Osteoblast (primary cell): Measurements from ENCODE around the gene STX10. TPM values are rescaled to one million over a fixed set of nuclear protein-coding genes. Genes with fewer than 3 reads are reported as not detected.

Experiments
- DNase-seq: peaks from one replicate; pipeline ENCODE4 v3.0.0; 2011; ENCODE audit warnings: low spot score, mixed read lengths; ENCODE audit not compliant: insufficient read length; ENCODE audit errors: missing footprints
- H2AFZ ChIP-seq: 2 replicates; pipeline ENCODE4 v1.6.0; 2011; ENCODE audit warnings: mild to moderate bottlenecking, low read length
- H3K27ac ChIP-seq: 2 replicates; pipeline ENCODE4 v1.5.1; 2011; ENCODE audit warnings: mild to moderate bottlenecking, low read depth, low read length, moderate library complexity
- H3K27me3 ChIP-seq: 2 replicates; pipeline ENCODE4 v1.6.0; 2012; ENCODE audit warnings: mild to moderate bottlenecking, control low read depth, inconsistent platforms, low read length, moderate library complexity; ENCODE audit not compliant: insufficient read depth
- H3K36me3 ChIP-seq: 2 replicates; pipeline ENCODE4 v1.5.1; 2011; ENCODE audit warnings: mild to moderate bottlenecking, low read length, control low read depth, moderate library complexity; ENCODE audit not compliant: insufficient read depth
- H3K4me1 ChIP-seq: 2 replicates; pipeline ENCODE4 v1.5.1; 2011; ENCODE audit warnings: mild to moderate bottlenecking, low read length, control low read depth, moderate library complexity; ENCODE audit not compliant: insufficient read depth
- H3K4me2 ChIP-seq: 2 replicates; pipeline ENCODE4 v1.6.0; 2011; ENCODE audit warnings: mild to moderate bottlenecking, low read length; ENCODE audit not compliant: insufficient read depth
- H3K4me3 ChIP-seq: fragments of 200-600 bp; sonication (generic); 3 replicates; pipeline ENCODE4 v1.5.1; 2012; ENCODE audit warnings: mild to moderate bottlenecking, low read length, inconsistent platforms; ENCODE audit not compliant: insufficient read depth
- H3K79me2 ChIP-seq: 2 replicates; pipeline ENCODE4 v1.6.0; 2012; ENCODE audit warnings: mild to moderate bottlenecking, low read length, control low read depth, inconsistent platforms; ENCODE audit not compliant: insufficient read depth
- H3K9me3 ChIP-seq: 2 replicates; pipeline ENCODE4 v1.5.1; 2011; ENCODE audit warnings: low read depth, low read length, control low read depth
- H4K20me1 ChIP-seq: 2 replicates; pipeline ENCODE4 v1.6.0; 2012; ENCODE audit warnings: mild to moderate bottlenecking, low read length, control low read depth; ENCODE audit not compliant: insufficient read depth
- total RNA-seq: library from RNA; depleted of rRNA; stranded (reverse); fragments of >200 nt; gene quantifications from 2 replicates; pipeline ENCODE4 v1.2.3, GENCODE V29; 2012
- TF ChIP-seq, protein P1 (sequence below): IDR thresholded peaks from 2 replicates; pipeline ENCODE4 v1.5.1; 2011; ENCODE audit warnings: mild to moderate bottlenecking, low read depth, low read length, moderate library complexity; ENCODE audit errors: extremely low read depth

Gene STX10
- total RNA-seq, 1 donor, result 81.1 TPM

DNA sequence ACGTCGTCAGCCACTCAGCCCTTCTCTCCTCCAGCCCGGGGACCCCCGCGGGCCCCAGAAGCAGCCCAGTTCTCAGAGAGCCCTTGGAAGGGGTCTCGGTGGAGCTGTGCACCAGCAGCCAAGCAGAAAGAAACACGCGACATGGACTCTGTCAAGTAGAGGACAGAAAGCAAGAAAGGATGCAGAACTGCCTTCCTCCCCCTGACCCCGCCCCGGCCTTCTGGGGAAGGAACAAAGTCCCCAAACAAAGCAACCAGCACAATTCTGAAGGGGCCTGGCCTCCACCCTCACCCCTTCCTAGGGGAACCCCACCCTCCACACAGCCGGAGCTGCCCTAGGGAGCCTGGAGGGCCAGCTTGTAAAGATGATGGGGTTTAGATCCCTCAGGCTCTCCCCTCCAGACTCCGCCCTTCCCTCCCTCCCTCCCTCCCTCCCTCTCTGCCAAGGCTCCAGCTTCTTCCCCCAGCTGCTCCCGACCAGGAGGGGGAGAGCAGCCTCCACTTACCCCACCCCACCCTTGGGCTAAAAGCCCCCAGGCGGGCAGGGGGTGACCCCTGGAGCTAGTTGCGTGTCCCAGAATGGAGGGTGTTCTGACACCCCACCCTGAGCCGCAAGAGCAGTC, 55.3 kb downstream of the STX10 start:
- H3K79me2 ChIP-seq, result no peaks in the 10 kb centered on the region
- no peak overlapping the region for H3K4me2 ChIP-seq
- TF ChIP-seq, protein P1, sequence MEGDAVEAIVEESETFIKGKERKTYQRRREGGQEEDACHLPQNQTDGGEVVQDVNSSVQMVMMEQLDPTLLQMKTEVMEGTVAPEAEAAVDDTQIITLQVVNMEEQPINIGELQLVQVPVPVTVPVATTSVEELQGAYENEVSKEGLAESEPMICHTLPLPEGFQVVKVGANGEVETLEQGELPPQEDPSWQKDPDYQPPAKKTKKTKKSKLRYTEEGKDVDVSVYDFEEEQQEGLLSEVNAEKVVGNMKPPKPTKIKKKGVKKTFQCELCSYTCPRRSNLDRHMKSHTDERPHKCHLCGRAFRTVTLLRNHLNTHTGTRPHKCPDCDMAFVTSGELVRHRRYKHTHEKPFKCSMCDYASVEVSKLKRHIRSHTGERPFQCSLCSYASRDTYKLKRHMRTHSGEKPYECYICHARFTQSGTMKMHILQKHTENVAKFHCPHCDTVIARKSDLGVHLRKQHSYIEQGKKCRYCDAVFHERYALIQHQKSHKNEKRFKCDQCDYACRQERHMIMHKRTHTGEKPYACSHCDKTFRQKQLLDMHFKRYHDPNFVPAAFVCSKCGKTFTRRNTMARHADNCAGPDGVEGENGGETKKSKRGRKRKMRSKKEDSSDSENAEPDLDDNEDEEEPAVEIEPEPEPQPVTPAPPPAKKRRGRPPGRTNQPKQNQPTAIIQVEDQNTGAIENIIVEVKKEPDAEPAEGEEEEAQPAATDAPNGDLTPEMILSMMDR, result no peak
- no peaks in the 10 kb centered on the region for H3K27me3 ChIP-seq
- H3K4me1 ChIP-seq, result peaks cover 24% of the 10 kb centered on the region
- DNase-seq, result peak; percentile 86
- H3K27ac ChIP-seq, result no peak overlapping the region
- H3K9me3 ChIP-seq, result no peaks in the 10 kb centered on the region
- peaks cover 17% of the 10 kb centered on the region for H4K20me1 ChIP-seq
- H2AFZ ChIP-seq, result no peak overlapping the region
- no peak overlapping the region for H3K4me3 ChIP-seq
- H3K36me3 ChIP-seq, result peaks cover 20% of the 10 kb centered on the region

DNA sequence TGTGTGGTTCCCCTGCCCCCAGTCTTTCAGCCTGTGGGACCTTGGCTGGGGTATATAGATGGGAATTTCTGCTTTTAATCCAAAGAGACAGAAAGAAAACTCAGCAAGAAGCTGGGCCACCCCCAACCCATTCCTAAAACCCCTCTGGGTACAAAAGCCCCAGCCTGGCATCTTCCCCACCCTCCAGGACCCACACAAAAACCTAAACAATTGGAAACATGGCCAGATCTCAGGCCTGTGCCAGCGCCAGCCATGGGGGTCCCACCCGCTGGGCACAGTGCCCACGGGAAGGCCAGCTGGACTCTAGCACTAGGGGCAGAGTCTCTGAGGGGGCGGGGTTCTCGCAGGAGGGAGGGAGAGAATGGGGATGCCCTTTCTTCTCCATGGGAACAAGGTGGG, 56.1 kb downstream of the STX10 start:
- TF ChIP-seq, protein P1, result no peak
- Histone ChIP-seq H3K9me3 (no peaks in the 10 kb centered on the region), H3K27ac (no peak overlapping the region), H3K4me2 (no peak overlapping the region), H4K20me1 (peaks cover 20% of the 10 kb centered on the region), H3K4me1 (peaks cover 28% of the 10 kb centered on the region), H3K36me3 (peaks cover 20% of the 10 kb centered on the region), H3K79me2 (no peaks in the 10 kb centered on the region), H2AFZ (no peak overlapping the region), H3K27me3 (no peaks in the 10 kb centered on the region), H3K4me3 (no peak overlapping the region)
- peak; percentile 83 for DNase-seq

Other genes starting within 250 kb of the STX10 start
- 0.29 TPM in 1 of 2 replicates, not detected in the other for gene SYCE2, start 231.1 kb downstream of the STX10 start, total RNA-seq
- 41.0 and 47.8 TPM in 2 replicates for gene FARSA, start 216.7 kb downstream of the STX10 start, total RNA-seq
- 1,685 and 1,980 TPM in 2 replicates for gene CALR, start 211.8 kb downstream of the STX10 start, total RNA-seq
- gene RAD23A, start 204.5 kb downstream of the STX10 start, total RNA-seq, result 80.2 and 84.0 TPM in 2 replicates
- gene GADD45GIP1, start 193.2 kb downstream of the STX10 start, total RNA-seq, result 15.2 and 16.8 TPM in 2 replicates
- not detected in 2 replicates for gene DAND5, start 180.8 kb downstream of the STX10 start, total RNA-seq
- 114 and 122 TPM in 2 replicates for gene NFIX, start 154.9 kb downstream of the STX10 start, total RNA-seq
- 0.29 and 0.36 TPM in 2 replicates for gene LYL1, start 47.5 kb downstream of the STX10 start, total RNA-seq
- gene TRMT1, start 33.6 kb downstream of the STX10 start, total RNA-seq, result 18.6 and 29.7 TPM in 2 replicates
- gene NACC1, start 32.1 kb downstream of the STX10 start, total RNA-seq, result 53.9 and 62.5 TPM in 2 replicates
- 14.8 and 15.9 TPM in 2 replicates for gene IER2, start within 50 bp of the STX10 start, total RNA-seq